ENCODE data around the gene C1QTNF6. TPM values are rescaled to one million over a fixed set of nuclear protein-coding genes. Genes with fewer than 3 reads are reported as not detected.
A peak's percentile ranks its signal among the peaks of the same experiment; 100 is the strongest.

C1QTNF6 gene
- total RNA-seq, 1 experiment from 2014 or later, result 15.2 TPM

- DNase-seq (ENCODE audit: low read depth, low spot score) (no peak), ATAC-seq (no peak)
- H3K27me3 ChIP-seq (ENCODE audit: insufficient read depth, low read length), result no peaks in the 10 kb centered on the region
- H3K9me3 ChIP-seq (ENCODE audit: control insufficient read depth in 1 of 2, insufficient read depth in 1 of 2, low read depth in 1 of 2, low read length in 2 of 2), result peaks cover 0 to 4% of the 10 kb centered on the region in 2 experiments; a peak in 1 of 4 replicates
- no peak overlapping the region for H3K27ac ChIP-seq (ENCODE audit: low read depth, low read length)
- TF ChIP-seq CBX3 (IDR thresholded peaks at IDR 0.05; ENCODE audit: low read depth) (no peak), EGR1 (IDR thresholded peaks at IDR 0.05; ENCODE audit: low read depth) (no peak), ZBTB33 (IDR thresholded peaks at IDR 0.05; ENCODE audit: extremely low read depth, insufficient replicate concordance, low read length) (no peak), POLR2AphosphoS5 (IDR thresholded peaks at IDR 0.05; ENCODE audit: low read depth, low read length) (no peak), SRF (IDR thresholded peaks at IDR 0.05; ENCODE audit: low read depth) (no peak), EZH2 (IDR thresholded peaks at IDR 0.05) (no peak), CTCF (IDR thresholded peaks at IDR 0.05 in 2 of 3, conservative IDR thresholded peaks at IDR 0.05 in 1 of 3; ENCODE audit: borderline replicate concordance in 1 of 3, insufficient read depth in 1 of 3, low read depth in 2 of 3, low read length in 2 of 3) (no peak), SP1 (IDR thresholded peaks at IDR 0.05; ENCODE audit: low read depth) (no peak), TCF7L2 (IDR thresholded peaks at IDR 0.05; ENCODE audit: borderline replicate concordance, extremely low read depth, insufficient read depth, insufficient read length) (no peak), FOSL1 (IDR thresholded peaks at IDR 0.05; ENCODE audit: low read depth) (no peak), YY1 (IDR thresholded peaks at IDR 0.05; ENCODE audit: extremely low read depth, insufficient replicate concordance, low read depth, low read length) (no peak)
- peak overlapping the region; percentile 41 for H3K4me2 ChIP-seq (ENCODE audit: low read length)
- intact Hi-C loops (cut with micrococcal nuclease), result no loop called here
- no peak overlapping the region for H3K9ac ChIP-seq (ENCODE audit: low read length)
- no peak overlapping the region for H2AFZ ChIP-seq (ENCODE audit: low read depth, low read length, poor library complexity, severe bottlenecking)
- no peak overlapping the region for H3K4me3 ChIP-seq (replicated peaks in 1 of 2; ENCODE audit: low read depth in 1 of 2, low read length in 2 of 2)
- CTCF ChIA-PET, result no interaction called here
- H3K36me3 ChIP-seq (ENCODE audit: control insufficient read depth in 1 of 2, insufficient read depth in 2 of 2, low read length in 2 of 2), result no peaks in the 10 kb centered on the region
- H3K4me1 ChIP-seq (ENCODE audit: control insufficient read depth in 1 of 2, insufficient read depth in 2 of 2, low read length in 2 of 2), result peaks cover 23 to 45% of the 10 kb centered on the region in 2 experiments
- no peaks in the 10 kb centered on the region for H3K9me2 ChIP-seq (ENCODE audit: insufficient read depth)
- RAD21 ChIA-PET (ENCODE audit: low non-redundant PET in 1 of 2, low total read pairs in 2 of 2, uncharacterized antibody in 2 of 2, unreplicated experiment in 2 of 2), result no interaction called here
- no TSS peak for BruUV-seq (replicated peaks)
- POLR2A ChIA-PET, result no interaction called here
- no peaks in the 10 kb centered on the region for H4K20me1 ChIP-seq (ENCODE audit: insufficient read depth)
- H3K79me2 ChIP-seq (ENCODE audit: insufficient read depth, low read length), result no peaks in the 10 kb centered on the region
Measured at GRCh38 chr22:37158963-37159290, 29.1 kb downstream of the C1QTNF6 start.

Data from HCT116 (cell line).